HepG2 (cell line): Measurements from ENCODE around the gene TTLL1. TPM values are rescaled to one million over a fixed set of nuclear protein-coding genes. Genes with fewer than 3 reads are reported as not detected.

Experiments
- BHLHE40 ChIP-seq: IDR thresholded peaks from 2 replicates; pipeline ENCODE4 v1.6.1; 2011; ENCODE audit warnings: low read length, improper control_type of control experiment
- HOXA7 ChIP-seq: sonication (generic); formaldehyde crosslinking; IDR thresholded peaks from 2 replicates; pipeline ENCODE4 v1.8.1; 2022; ENCODE audit warnings: mild to moderate bottlenecking, missing genetic modification reagents, moderate library complexity
- LCORL ChIP-seq, 2 experiments: fragments of 450-650 bp in 1 of 2; sonication (generic) in 1 of 2; formaldehyde crosslinking in 1 of 2; IDR thresholded peaks; 2 replicates each; pipeline versions ENCODE4 v1.5.0 to v1.6.1; 2017 to 2020; ENCODE audit warnings: antibody characterized with exemption in 1 of 2, missing genetic modification reagents in 1 of 2
- MYNN ChIP-seq: sonication (generic); formaldehyde crosslinking; IDR thresholded peaks from 2 replicates; pipeline ENCODE4 v1.4.0; 2020; ENCODE audit warnings: mild to moderate bottlenecking, low read depth, missing genetic modification reagents
- RBAK ChIP-seq: sonication (generic); formaldehyde crosslinking; IDR thresholded peaks from 2 replicates; pipeline ENCODE4 v1.5.1; 2020; ENCODE audit warnings: mild to moderate bottlenecking, missing genetic modification reagents
- RCOR2 ChIP-seq: IDR thresholded peaks from 2 replicates; pipeline ENCODE4 v1.6.1; 2016; ENCODE audit warnings: missing biosample characterization, missing genetic modification reagents
- RXRB ChIP-seq: IDR thresholded peaks from 2 replicates; pipeline ENCODE4 v1.6.1; 2016; ENCODE audit warnings: borderline replicate concordance, missing genetic modification reagents, missing compliant biosample characterization
- SIN3B ChIP-seq: fragments of 150-350 bp; IDR thresholded peaks from 2 replicates; pipeline ENCODE4 v1.6.1; 2014; ENCODE audit warnings: low read length
- SMYD3 ChIP-seq: sonication (generic); formaldehyde crosslinking; IDR thresholded peaks from 2 replicates; pipeline ENCODE4 v1.8.1; 2023; ENCODE audit warnings: mild to moderate bottlenecking, missing genetic modification reagents
- TEAD2 ChIP-seq: sonication (generic); formaldehyde crosslinking; IDR thresholded peaks from 2 replicates; pipeline ENCODE4 v1.9.0; 2021; ENCODE audit warnings: missing genetic modification reagents
- THAP11 ChIP-seq: IDR thresholded peaks from 2 replicates; pipeline ENCODE4 v1.6.1; 2016; ENCODE audit warnings: missing biosample characterization, missing genetic modification reagents
- THAP9 ChIP-seq: sonication (generic); formaldehyde crosslinking; IDR thresholded peaks from 2 replicates; pipeline ENCODE4; 2020; ENCODE audit warnings: missing genetic modification reagents, mild to moderate bottlenecking, borderline replicate concordance
- ZFP41 ChIP-seq: sonication (generic); formaldehyde crosslinking; IDR thresholded peaks from 2 replicates; pipeline ENCODE4 v1.4.0; 2020; ENCODE audit warnings: mild to moderate bottlenecking, missing genetic modification reagents, borderline replicate concordance
- ZHX1 ChIP-seq: sonication (generic); formaldehyde crosslinking; IDR thresholded peaks from 2 replicates; pipeline ENCODE4 v1.8.1; 2022; ENCODE audit warnings: low read depth, mild to moderate bottlenecking, missing genetic modification reagents
- ZNF264 ChIP-seq: sonication (generic); formaldehyde crosslinking; IDR thresholded peaks from 2 replicates; pipeline ENCODE4 v1.4.0; 2020; ENCODE audit warnings: missing genetic modification reagents
- ZNF280D ChIP-seq: sonication (generic); formaldehyde crosslinking; IDR thresholded peaks from 2 replicates; pipeline ENCODE4 v1.5.1; 2020; ENCODE audit warnings: mild to moderate bottlenecking, missing genetic modification reagents
- ZNF629 ChIP-seq: sonication (generic); formaldehyde crosslinking; conservative IDR thresholded peaks from 2 replicates; pipeline ENCODE4 v1.5.0; 2020; ENCODE audit warnings: missing genetic modification reagents
- ZNF883 ChIP-seq: sonication (generic); formaldehyde crosslinking; IDR thresholded peaks from 2 replicates; pipeline ENCODE4 v1.5.1; 2020; ENCODE audit warnings: mild to moderate bottlenecking, missing genetic modification reagents; ENCODE audit errors: not compliant biosample characterization
- ZSCAN30 ChIP-seq: sonication (generic); formaldehyde crosslinking; IDR thresholded peaks from 2 replicates; pipeline ENCODE4 v1.5.0; 2020; ENCODE audit warnings: mild to moderate bottlenecking, missing genetic modification reagents
- polyA plus RNA-seq, 8 experiments: library from polyadenylated mRNA; depleted of rRNA in 3 of 8; stranded (reverse) in 7 of 8; unstranded in 1 of 8; fragments of >200 nt; fragmentation: Illumina TruSeq in 4 of 8; extraction: Trizol in 4 of 8; gene quantifications; 2 replicates each; pipeline versions ENCODE4 v1.2.1 to v1.2.3, GENCODE V29; 2011 to 2016; ENCODE audit warnings: low read depth in 4 of 8, missing spikeins in 1 of 8, mixed read lengths in 1 of 8; ENCODE audit not compliant: insufficient read depth in 1 of 8
- total RNA-seq, 5 experiments: library from RNA; depleted of rRNA; stranded (reverse); fragments of >200 nt; fragmentation: Illumina TruSeq; extraction: Trizol; gene quantifications; 2 replicates each; pipeline ENCODE4 v1.2.3, GENCODE V29; 2016; ENCODE audit warnings: low read depth in 1 of 5
- TF ChIP-seq, protein P1 (sequence below): sonication (generic); formaldehyde crosslinking; IDR thresholded peaks from 2 replicates; pipeline ENCODE4 v1.4.0; 2020; ENCODE audit warnings: mild to moderate bottlenecking, missing genetic modification reagents

TTLL1 gene
- total and polyA plus RNA-seq, 2 of the 13 experiments (the other 11 are each of a cell fraction or from before 2014, with no cell fraction given), result 1.6 to 5.3 TPM

DNA sequence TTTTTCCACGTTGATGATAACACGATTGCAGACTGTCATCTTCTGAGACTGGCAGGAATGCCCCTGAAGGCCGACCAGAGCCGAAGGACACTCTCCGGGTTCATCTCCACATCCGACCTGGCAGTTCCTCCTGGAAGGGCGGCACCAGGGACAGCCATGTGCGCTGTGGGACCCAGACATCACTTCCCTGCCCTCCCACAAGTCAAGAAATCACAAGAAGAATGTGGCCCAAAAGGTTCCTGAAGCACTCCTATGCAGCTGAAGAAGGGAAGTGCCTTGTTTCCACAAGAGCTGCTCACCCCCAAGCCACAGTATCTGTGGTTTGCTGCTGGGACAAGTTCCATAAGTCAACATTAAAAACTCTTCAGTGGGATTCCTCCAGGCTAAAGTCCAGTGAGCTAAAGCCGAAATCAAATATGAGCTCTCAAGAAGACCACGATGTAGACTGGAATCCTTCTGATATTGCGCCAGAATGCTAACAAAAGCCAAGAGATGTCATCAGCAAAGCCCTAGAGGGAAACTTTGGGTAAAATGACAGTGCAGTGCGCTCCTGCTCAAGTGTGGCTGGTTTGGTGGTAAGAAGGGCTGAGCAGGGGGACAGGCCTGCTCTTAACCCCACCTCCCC is 95.4 kb downstream of the TTLL1 start (continued):
- TF ChIP-seq, protein P1, sequence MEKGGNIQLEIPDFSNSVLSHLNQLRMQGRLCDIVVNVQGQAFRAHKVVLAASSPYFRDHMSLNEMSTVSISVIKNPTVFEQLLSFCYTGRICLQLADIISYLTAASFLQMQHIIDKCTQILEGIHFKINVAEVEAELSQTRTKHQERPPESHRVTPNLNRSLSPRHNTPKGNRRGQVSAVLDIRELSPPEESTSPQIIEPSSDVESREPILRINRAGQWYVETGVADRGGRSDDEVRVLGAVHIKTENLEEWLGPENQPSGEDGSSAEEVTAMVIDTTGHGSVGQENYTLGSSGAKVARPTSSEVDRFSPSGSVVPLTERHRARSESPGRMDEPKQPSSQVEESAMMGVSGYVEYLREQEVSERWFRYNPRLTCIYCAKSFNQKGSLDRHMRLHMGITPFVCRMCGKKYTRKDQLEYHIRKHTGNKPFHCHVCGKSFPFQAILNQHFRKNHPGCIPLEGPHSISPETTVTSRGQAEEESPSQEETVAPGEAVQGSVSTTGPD, result 0 out of 2 replicates have a peak, but pooled peaks have one; percentile 47
- TF ChIP-seq ZNF264 (CRISPR knock-in tag), result peak; percentile 90
- peak; percentile 71; the same call in 1 of the 2 replicates for TF ChIP-seq LCORL (IDR thresholded peaks at IDR 0.05)
- TF ChIP-seq LCORL (CRISPR knock-in tag; IDR thresholded peaks at IDR 0.05), result peak; percentile 98
- TF ChIP-seq THAP11, result peak; percentile 70; the same call in 1 of the 2 replicates
- TF ChIP-seq RBAK (CRISPR knock-in tag), result no peak
- TF ChIP-seq BHLHE40, result no peak
- TF ChIP-seq ZNF883 (CRISPR knock-in tag), result no peak
- TF ChIP-seq HOXA7, result no peak
- TF ChIP-seq ZNF629, result peak; percentile 32; the same call in 1 of the 2 replicates
- no peak for TF ChIP-seq ZNF280D
- 0 out of 2 replicates have a peak, but pooled peaks have one; percentile 44 for TF ChIP-seq SMYD3 (CRISPR knock-in tag)
- peak; percentile 73 for TF ChIP-seq RXRB (CRISPR knock-in tag)
- peak; percentile 69 for TF ChIP-seq RCOR2 (CRISPR knock-in tag)
- TF ChIP-seq ZFP41 (CRISPR knock-in tag), result no peak
- TF ChIP-seq MYNN (CRISPR knock-in tag), result no peak
- TF ChIP-seq ZSCAN30 (CRISPR knock-in tag), result no peak
- TF ChIP-seq THAP9 (CRISPR knock-in tag), result no peak; the same call in 1 of the 2 replicates
- no peak for TF ChIP-seq SIN3B
- TF ChIP-seq ZHX1 (CRISPR knock-in tag), result no peak
- no peak for TF ChIP-seq TEAD2 (CRISPR knock-in tag)
